HG02678 (cell line): ENCODE data around the gene VPS37C.

Experiments used
- ATAC-seq: cut with Tn5 transposase; IDR thresholded peaks from one replicate; pipeline ENCODE4 v1.9.1; 2021; ENCODE audit warnings: mild to moderate bottlenecking, moderate library complexity; ENCODE audit not compliant: unreplicated experiment

The VPS37C gene

GRCh38 chr11:61133956-61134662, 27.1 kb downstream of the VPS37C start:
- no peak for ATAC-seq

GRCh38 chr11:61133145-61133544, 28.1 kb downstream of the VPS37C start:
- ATAC-seq = no peak

- no peak for ATAC-seq
These were observed 28.6 kb downstream of the VPS37C start for GRCh38 chr11:61132646-61133045.

GRCh38 chr11:61131998-61132555, 29.1 kb downstream of the VPS37C start:
- no peak for ATAC-seq

- ATAC-seq = no peak
These were observed 29.6 kb downstream of the VPS37C start for GRCh38 chr11:61131586-61131985.

GRCh38 chr11:61131186-61131585, 30.0 kb downstream of the VPS37C start:
- no peak for ATAC-seq

- peak; percentile 94 for ATAC-seq
These were observed 31.3 kb downstream of the VPS37C start for GRCh38 chr11:61129639-61130523.

- ATAC-seq = no peak
These were observed 32.1 kb downstream of the VPS37C start for GRCh38 chr11:61128947-61129638.

GRCh38 chr11:61127991-61128390, 33.2 kb downstream of the VPS37C start:
- ATAC-seq = no peak

- no peak for ATAC-seq
These were observed 35.0 kb downstream of the VPS37C start for GRCh38 chr11:61126256-61126655.

GRCh38 chr11:61125310-61125684, 35.9 kb downstream of the VPS37C start:
- no peak for ATAC-seq

- ATAC-seq = no peak
These were observed 36.5 kb downstream of the VPS37C start for GRCh38 chr11:61124574-61125309.

- no peak for ATAC-seq
These were observed 37.3 kb downstream of the VPS37C start for GRCh38 chr11:61123775-61124571.

- ATAC-seq = no peak
These were observed 38.5 kb downstream of the VPS37C start for GRCh38 chr11:61122761-61123160.

- no peak for ATAC-seq
These were observed 39.3 kb downstream of the VPS37C start for GRCh38 chr11:61121917-61122316.

- no peak for ATAC-seq
These were observed 39.9 kb downstream of the VPS37C start for GRCh38 chr11:61121192-61121831.

GRCh38 chr11:61120706-61121191, 40.5 kb downstream of the VPS37C start:
- ATAC-seq = no peak

GRCh38 chr11:61120099-61120705, 41.0 kb downstream of the VPS37C start:
- no peak for ATAC-seq

GRCh38 chr11:61119571-61119970, 41.7 kb downstream of the VPS37C start:
- no peak for ATAC-seq
